ENCODE results near the gene EXD3. TPM values are rescaled to one million over a fixed set of nuclear protein-coding genes. Genes with fewer than 3 reads are reported as not detected.

The EXD3 gene
- total and polyA plus RNA-seq, 2 of the 4 experiments (the other 2 are of a cell fraction): 1.1 to 7.4 TPM

DNA sequence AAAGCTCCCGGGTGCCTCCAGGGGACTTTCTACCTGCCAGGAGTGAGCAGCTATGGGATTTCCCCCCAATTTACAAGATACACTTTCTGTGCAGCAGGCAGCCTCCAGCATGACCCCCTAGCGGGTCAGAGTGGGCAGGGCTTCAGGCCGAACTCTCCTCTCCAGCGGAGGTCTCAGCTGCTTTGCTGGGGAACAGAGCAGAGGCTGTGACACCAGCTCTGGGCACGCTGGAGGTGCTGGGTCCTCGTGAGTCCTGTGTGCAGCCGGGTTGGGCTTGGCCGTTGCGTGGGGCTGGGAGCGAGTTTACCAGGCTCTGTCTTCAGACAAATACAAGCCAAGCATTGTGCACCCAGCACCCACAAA is 123.8 kb downstream of the EXD3 start:
- H4K5ac ChIP-seq (ENCODE audit: low read depth, low read length): no peak overlapping the region
- DNase-seq (no peak), ATAC-seq (ENCODE audit: low read depth) (no peak)
- TF ChIP-seq CEBPB (IDR thresholded peaks at IDR 0.05; ENCODE audit: low read depth, low read length) (no peak), SMC3 (IDR thresholded peaks at IDR 0.05; ENCODE audit: low read depth, low read length) (no peak), MAFK (IDR thresholded peaks at IDR 0.05; ENCODE audit: low read depth, low read length) (no peak), FOS (IDR thresholded peaks at IDR 0.05; ENCODE audit: low read depth, low read length) (no peak), MAZ (IDR thresholded peaks at IDR 0.05; ENCODE audit: borderline replicate concordance, low read depth, low read length) (no peak), MXI1 (IDR thresholded peaks at IDR 0.05; ENCODE audit: borderline replicate concordance, low read depth, low read length) (no peak), NFE2L2 (IDR thresholded peaks at IDR 0.05; ENCODE audit: low read depth, low read length) (no peak), BHLHE40 (IDR thresholded peaks at IDR 0.05; ENCODE audit: low read depth, low read length) (no peak), RCOR1 (IDR thresholded peaks at IDR 0.05; ENCODE audit: insufficient replicate concordance, low read length) (no peak), RFX5 (IDR thresholded peaks at IDR 0.05; ENCODE audit: low read depth, low read length) (no peak), POLR2A (IDR thresholded peaks at IDR 0.05; ENCODE audit: low read depth, low read length) (no peak), RAD21 (IDR thresholded peaks at IDR 0.05; ENCODE audit: low read length) (no peak), CHD1 (IDR thresholded peaks at IDR 0.05; ENCODE audit: low read depth, low read length) (no peak)
- TF ChIP-seq, protein P1, sequence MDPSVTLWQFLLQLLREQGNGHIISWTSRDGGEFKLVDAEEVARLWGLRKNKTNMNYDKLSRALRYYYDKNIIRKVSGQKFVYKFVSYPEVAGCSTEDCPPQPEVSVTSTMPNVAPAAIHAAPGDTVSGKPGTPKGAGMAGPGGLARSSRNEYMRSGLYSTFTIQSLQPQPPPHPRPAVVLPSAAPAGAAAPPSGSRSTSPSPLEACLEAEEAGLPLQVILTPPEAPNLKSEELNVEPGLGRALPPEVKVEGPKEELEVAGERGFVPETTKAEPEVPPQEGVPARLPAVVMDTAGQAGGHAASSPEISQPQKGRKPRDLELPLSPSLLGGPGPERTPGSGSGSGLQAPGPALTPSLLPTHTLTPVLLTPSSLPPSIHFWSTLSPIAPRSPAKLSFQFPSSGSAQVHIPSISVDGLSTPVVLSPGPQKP (IDR thresholded peaks at IDR 0.05; ENCODE audit: borderline replicate concordance, low read depth, low read length): no peak
- TF ChIP-seq, protein P2, sequence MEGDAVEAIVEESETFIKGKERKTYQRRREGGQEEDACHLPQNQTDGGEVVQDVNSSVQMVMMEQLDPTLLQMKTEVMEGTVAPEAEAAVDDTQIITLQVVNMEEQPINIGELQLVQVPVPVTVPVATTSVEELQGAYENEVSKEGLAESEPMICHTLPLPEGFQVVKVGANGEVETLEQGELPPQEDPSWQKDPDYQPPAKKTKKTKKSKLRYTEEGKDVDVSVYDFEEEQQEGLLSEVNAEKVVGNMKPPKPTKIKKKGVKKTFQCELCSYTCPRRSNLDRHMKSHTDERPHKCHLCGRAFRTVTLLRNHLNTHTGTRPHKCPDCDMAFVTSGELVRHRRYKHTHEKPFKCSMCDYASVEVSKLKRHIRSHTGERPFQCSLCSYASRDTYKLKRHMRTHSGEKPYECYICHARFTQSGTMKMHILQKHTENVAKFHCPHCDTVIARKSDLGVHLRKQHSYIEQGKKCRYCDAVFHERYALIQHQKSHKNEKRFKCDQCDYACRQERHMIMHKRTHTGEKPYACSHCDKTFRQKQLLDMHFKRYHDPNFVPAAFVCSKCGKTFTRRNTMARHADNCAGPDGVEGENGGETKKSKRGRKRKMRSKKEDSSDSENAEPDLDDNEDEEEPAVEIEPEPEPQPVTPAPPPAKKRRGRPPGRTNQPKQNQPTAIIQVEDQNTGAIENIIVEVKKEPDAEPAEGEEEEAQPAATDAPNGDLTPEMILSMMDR (conservative IDR thresholded peaks at IDR 0.05; ENCODE audit: low read depth, low read length): no peak
- TF ChIP-seq, protein P3, sequence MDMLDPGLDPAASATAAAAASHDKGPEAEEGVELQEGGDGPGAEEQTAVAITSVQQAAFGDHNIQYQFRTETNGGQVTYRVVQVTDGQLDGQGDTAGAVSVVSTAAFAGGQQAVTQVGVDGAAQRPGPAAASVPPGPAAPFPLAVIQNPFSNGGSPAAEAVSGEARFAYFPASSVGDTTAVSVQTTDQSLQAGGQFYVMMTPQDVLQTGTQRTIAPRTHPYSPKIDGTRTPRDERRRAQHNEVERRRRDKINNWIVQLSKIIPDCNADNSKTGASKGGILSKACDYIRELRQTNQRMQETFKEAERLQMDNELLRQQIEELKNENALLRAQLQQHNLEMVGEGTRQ (IDR thresholded peaks at IDR 0.05; ENCODE audit: low read depth, low read length): no peak
- no peak overlapping the region for H2BK5ac ChIP-seq (ENCODE audit: low read depth, low read length, poor library complexity, severe bottlenecking)
- H3K18ac ChIP-seq (ENCODE audit: low read depth, low read length): no peak overlapping the region
- no peak overlapping the region for H3K4me3 ChIP-seq (ENCODE audit: insufficient read depth, low read depth, low read length)
- POLR2A ChIA-PET (ENCODE audit: unreplicated experiment): no interaction called here
- no peak overlapping the region for H2AFZ ChIP-seq (replicated peaks; ENCODE audit: low read length, poor library complexity)
- no peak overlapping the region for H3K14ac ChIP-seq (replicated peaks; ENCODE audit: low read depth, low read length)
- H3K23ac ChIP-seq (ENCODE audit: low read depth, low read length): no peak overlapping the region
- no peak overlapping the region for H2BK20ac ChIP-seq (ENCODE audit: low read depth, low read length)
- in situ Hi-C loops (cut with MboI; ENCODE audit: low sequenced_read_pairs): no loop called here
- no peak overlapping the region for H2BK15ac ChIP-seq (ENCODE audit: low read depth, low read length)
- H3K27ac ChIP-seq (ENCODE audit: insufficient read depth, low read length): no peak overlapping the region
- no peak overlapping the region for H4K91ac ChIP-seq (ENCODE audit: insufficient read depth, low read depth, low read length)
- no peaks in the 10 kb centered on the region for H3K79me1 ChIP-seq (ENCODE audit: low read depth in 1 of 2, low read length in 2 of 2)
- H3K56ac ChIP-seq (ENCODE audit: extremely low read depth, insufficient read depth, low read length): no peak overlapping the region
- no TSS peak for BruUV-seq (replicated peaks)
- H3K4me1 ChIP-seq (ENCODE audit: control insufficient read depth, insufficient read depth, low read length): peaks cover 3% of the 10 kb centered on the region
- peaks cover 4% of the 10 kb centered on the region; the same call in 1 of the 2 replicates for H4K20me1 ChIP-seq (ENCODE audit: insufficient read depth, low read length)
- peaks cover 33% of the 10 kb centered on the region for H3K27me3 ChIP-seq (ENCODE audit: control insufficient read depth, insufficient read depth, low read length)
- no peak overlapping the region for H4K8ac ChIP-seq (ENCODE audit: low read depth in 2 of 2, low read length in 2 of 2)
- H2AK5ac ChIP-seq (ENCODE audit: low read depth, low read length): no peak overlapping the region
- H3K9me1 ChIP-seq (ENCODE audit: insufficient read depth, low read length): no peaks in the 10 kb centered on the region
- no peak overlapping the region for H2AK9ac ChIP-seq (replicated peaks; ENCODE audit: low read depth, low read length, poor library complexity)
- H3K9ac ChIP-seq (ENCODE audit: low read depth, low read length): no peak overlapping the region
- no peak overlapping the region for H2BK120ac ChIP-seq (ENCODE audit: low read depth, low read length)
- 57% methylated on average over 6 of the region's 10 CpGs; no CpG with 5 or more reads in 1 of the 2 experiments for WGBS, 2 experiments (ENCODE audit: extremely low coverage in 2 of 2, insufficient read length in 1 of 2)
- dilution Hi-C loops (cut with HindIII; ENCODE audit: low sequenced_read_pairs, unreplicated experiment): no loop called here
- H3K4me2 ChIP-seq (ENCODE audit: low read depth, low read length): no peak overlapping the region
- CTCF ChIA-PET: no interaction called here
- H3K36me3 ChIP-seq (ENCODE audit: control insufficient read depth, insufficient read depth, low read length): no peaks in the 10 kb centered on the region
- intact Hi-C loops (cut with micrococcal nuclease): no loop called here
- H3K4ac ChIP-seq (ENCODE audit: low read depth, low read length): no peak overlapping the region
- peaks cover 3% of the 10 kb centered on the region; the same call in 1 of the 2 replicates for H3K9me3 ChIP-seq (ENCODE audit: control insufficient read depth, insufficient read depth, low read length)

Data from IMR-90 (cell line).